Psoas muscle (tissue), 8 donors: ENCODE measurements around the gene RNPEP. TPM values are rescaled to one million over a fixed set of nuclear protein-coding genes. Genes with fewer than 3 reads are reported as not detected.

Source experiments
- ATAC-seq, 4 donors: fragments of 200-7000 bp; cut with Tn5 transposase; one replicate each; pipeline ENCODE4 v1.9.1; 2020; ENCODE audit warnings: moderate library complexity in 3 of 4, mild to moderate bottlenecking in 2 of 4
- DNase-seq, 2 donors: peaks; one replicate each; pipeline ENCODE4 v3.0.0-alpha.2; 2020
- H3K27ac ChIP-seq: fragments of 200-600 bp; one replicate; pipeline ENCODE4 v1.8.0; 2022
- H3K27me3 ChIP-seq, 3 donors: fragments of 200-600 bp in 1 of 3; one replicate each; pipeline versions ENCODE4 v1.6.1 to v1.8.0; 2013 to 2022; ENCODE audit warnings: low read length in 2 of 3, mild to moderate bottlenecking in 2 of 3, moderate library complexity in 1 of 3; ENCODE audit not compliant: insufficient read depth in 3 of 3
- H3K36me3 ChIP-seq, 2 donors: fragments of 200-600 bp in 1 of 2; one replicate each; pipeline versions ENCODE4 v1.6.1 to v1.8.0; 2013 to 2022; ENCODE audit warnings: low read depth in 1 of 2, mild to moderate bottlenecking in 1 of 2, moderate library complexity in 1 of 2; ENCODE audit not compliant: insufficient read depth in 1 of 2
- H3K4me1 ChIP-seq: fragments of 200-600 bp; one replicate; pipeline ENCODE4 v1.8.0; 2022
- H3K4me3 ChIP-seq: fragments of 200-600 bp; one replicate; pipeline ENCODE4 v1.8.0; 2022; ENCODE audit warnings: mild to moderate bottlenecking
- H3K9me3 ChIP-seq: fragments of 200-600 bp; one replicate; pipeline ENCODE4 v1.8.0; 2022
- CTCF ChIP-seq: fragments of 200-600 bp; IDR thresholded peaks from one replicate; pipeline ENCODE4 v1.8.0; 2022; ENCODE audit warnings: antibody characterized with exemption
- WGBS, 3 donors: extraction: QIAGEN DNeasy Blood & Tissue Kit; methylation state at CpG; one replicate each; pipeline versions ENCODE4 v1.1.6 to v1.1.7; 2013; 5-methylcytosine and 5-hydroxymethylcytosine counted together
- intact Hi-C, 2 donors: fragments of 100-400 bp; cut with DNase I; formaldehyde crosslinking; loops; one replicate each; pipeline versions ENCODE4 v1.11.0 to v1.14.2; 2022
- polyA plus RNA-seq, 3 donors: library from polyadenylated mRNA; stranded (reverse); fragments of 200-250 nt; gene quantifications; one replicate each; pipeline ENCODE4 v1.2.3, GENCODE V29; 2013
- total RNA-seq, 4 donors: library from RNA; stranded (reverse); fragmentation: NEBNext Ultra II Directional in 2 of 4; extraction: Animal tissue kit (Norgen Biotek cat#: 25700) in 2 of 4; gene quantifications; one replicate each; pipeline versions ENCODE4 v1.2.1 to v1.2.4, GENCODE V29; 2021 to 2023
- donor health status: healthy with polysubstance abuse.
- donor health status: DM: no; HTN: no; CAD: no; lungs with moderate emphysema.
- donor health status: Bipolar disorder and iron deficiency.
- donor health status: healthy.
- donor health status: DM: yes; HTN: yes; CAD: no.
- donor health status: DM: no; HTN: no; CAD: no.
- donor health status: DM: no; HTN: no; CAD: no.
- donor health status: DM: yes; HTN: yes; CAD: no.

RNPEP gene
- total and polyA plus RNA-seq, 7 donors = 6.2 to 18.7 (median 14.2) TPM

DNA sequence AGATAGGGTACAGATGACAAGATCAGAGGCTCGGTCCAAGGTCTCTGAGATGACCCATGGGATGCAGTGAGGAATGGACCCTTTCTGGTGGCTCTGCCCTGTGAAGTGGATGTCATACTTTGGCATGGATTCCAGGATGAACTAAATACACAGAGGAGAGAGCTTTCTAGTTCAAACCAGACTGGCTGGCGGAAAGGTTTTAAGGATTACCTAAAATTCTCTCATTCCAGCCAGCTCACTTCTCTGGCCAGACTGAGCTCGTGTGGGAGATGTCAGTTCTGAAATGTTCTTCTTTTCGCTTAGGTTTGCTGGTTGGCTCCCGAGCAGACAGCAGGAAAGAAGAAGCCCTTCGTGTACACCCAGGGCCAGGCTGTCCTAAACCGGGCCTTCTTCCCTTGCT is 6.2 kb downstream of the RNPEP start:
- ATAC-seq (no peak), DNase-seq (no peak)
- H3K4me1 ChIP-seq = peaks cover 25% of the 10 kb centered on the region
- H3K36me3 ChIP-seq = peaks cover 4 to 49% of the 10 kb centered on the region in 2 donors
- WGBS, 3 donors = 77 to 87% (median 79%) methylated on average over 7 of the region's 7 CpGs
- H3K27me3 ChIP-seq = no peaks in the 10 kb centered on the region
- H3K4me3 ChIP-seq = no peak overlapping the region
- H3K27ac ChIP-seq = no peak overlapping the region
- intact Hi-C loops = no loop called here
- H3K9me3 ChIP-seq = no peaks in the 10 kb centered on the region
- TF ChIP-seq CTCF = no peak

DNA sequence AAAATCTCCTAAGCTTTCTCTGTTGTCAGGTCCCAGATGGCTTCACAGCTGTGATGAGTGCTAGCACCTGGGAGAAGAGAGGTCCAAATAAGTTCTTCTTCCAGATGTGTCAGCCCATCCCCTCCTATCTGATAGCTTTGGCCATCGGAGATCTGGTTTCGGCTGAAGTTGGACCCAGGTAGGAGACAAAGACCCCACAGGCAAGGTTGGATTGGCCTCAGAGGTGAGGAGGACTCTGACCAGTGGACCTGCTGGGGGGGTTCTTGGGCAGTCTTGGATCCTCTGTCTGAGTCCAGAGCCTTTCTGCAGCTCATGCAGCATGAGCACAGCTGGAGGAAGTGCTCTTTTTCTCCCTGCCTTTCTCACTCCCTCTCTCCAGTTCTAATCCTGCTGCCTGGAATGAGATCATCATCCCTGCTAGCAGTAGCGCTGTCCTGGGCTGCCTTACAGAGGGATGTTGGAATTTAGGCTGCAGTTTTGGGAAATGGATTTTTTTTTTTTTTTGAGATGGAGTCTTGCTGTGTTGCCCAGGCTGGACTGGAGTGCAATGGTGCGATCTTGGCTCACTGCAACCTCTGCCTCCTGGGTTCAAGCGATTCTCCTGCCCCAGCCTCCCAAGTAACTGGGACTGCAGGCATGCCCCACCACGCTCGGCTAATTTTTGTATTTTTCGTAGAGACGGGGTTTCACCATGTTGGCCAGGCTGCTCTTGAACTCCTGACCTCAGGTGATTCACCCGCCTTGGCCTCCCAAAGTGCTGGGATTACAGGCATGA is 7.1 kb downstream of the RNPEP start:
- intact Hi-C loops = no loop called here
- DNase-seq (no peak), ATAC-seq (no peak)
- peaks cover 4 to 56% of the 10 kb centered on the region in 2 donors for H3K36me3 ChIP-seq
- H3K27me3 ChIP-seq = no peaks in the 10 kb centered on the region
- no peaks in the 10 kb centered on the region for H3K9me3 ChIP-seq
- no peak overlapping the region for H3K27ac ChIP-seq
- H3K4me3 ChIP-seq = no peak overlapping the region
- H3K4me1 ChIP-seq = peaks cover 16% of the 10 kb centered on the region
- no peak for TF ChIP-seq CTCF
- 95 to 96% (median 95%) methylated on average over 10 of the region's 10 CpGs for WGBS, 3 donors

DNA sequence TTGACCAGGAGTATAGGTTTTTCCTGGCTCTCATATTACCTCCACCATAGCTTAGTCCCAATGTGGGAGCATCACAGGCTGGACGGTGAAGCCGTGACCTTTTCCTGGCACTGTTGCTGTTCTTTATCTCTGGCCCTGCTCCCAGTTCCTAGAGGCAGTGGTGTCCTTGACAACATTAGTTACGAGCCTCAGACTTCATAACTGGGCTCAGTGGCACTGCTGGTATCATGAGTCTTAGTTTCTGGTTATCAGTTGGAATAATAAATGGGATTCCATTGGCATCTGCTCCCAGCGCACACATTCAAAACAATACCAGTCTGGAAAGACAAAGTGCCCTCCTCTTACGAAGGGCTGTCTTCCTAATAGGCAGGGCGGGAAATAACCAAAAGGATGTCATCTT is 8.0 kb downstream of the RNPEP start:
- ATAC-seq = peak in 1 of 4 donors; percentile 31
- peaks cover 4 to 62% of the 10 kb centered on the region in 2 donors for H3K36me3 ChIP-seq

GRCh38 chr1:201999625-202000238 is 17.3 kb downstream of the RNPEP start:
- WGBS, 3 donors = 65 to 67% (median 66%) methylated on average over 16 of the region's 16 CpGs
- peak; percentile 48 to 82 (median 82) for ATAC-seq
- peaks cover 21 to 88% of the 10 kb centered on the region in 2 donors for H3K36me3 ChIP-seq
- no peak overlapping the region for H3K4me3 ChIP-seq
- intact Hi-C loops = no loop called here
- H3K27ac ChIP-seq = no peak overlapping the region
- no peak for DNase-seq
- H3K27me3 ChIP-seq = no peaks in the 10 kb centered on the region
- peak; percentile 69 for TF ChIP-seq CTCF
- no peaks in the 10 kb centered on the region for H3K4me1 ChIP-seq
- H3K9me3 ChIP-seq = no peaks in the 10 kb centered on the region

More for the DNA sequence above, 8.0 kb downstream of the RNPEP start:
- intact Hi-C loops = no loop called here
- Histone ChIP-seq H3K4me3 (no peak overlapping the region), H3K27me3 (no peaks in the 10 kb centered on the region), H3K27ac (no peak overlapping the region), H3K4me1 (peaks cover 16% of the 10 kb centered on the region), H3K9me3 (no peaks in the 10 kb centered on the region)
- DNase-seq = no peak
- WGBS, 3 donors = 48 to 56% (median 51%) methylated on average over 6 of the region's 6 CpGs
- no peak for TF ChIP-seq CTCF
